Activated naive CD8-positive, alpha-beta T cell (primary cell): ENCODE measurements around the gene CLIC5.

Experiments
- H3K27ac Mint-ChIP-seq: one replicate; pipeline ENCODE4 v1.8.0; 2021; ENCODE audit warnings: mixed read lengths
- H3K27me3 Mint-ChIP-seq: one replicate; pipeline ENCODE4 v1.8.0; 2021; ENCODE audit warnings: mixed read lengths
- H3K36me3 Mint-ChIP-seq: one replicate; pipeline ENCODE4 v1.8.0; 2021; ENCODE audit warnings: mixed read lengths
- H3K4me1 Mint-ChIP-seq: one replicate; pipeline ENCODE4 v1.8.0; 2021; ENCODE audit warnings: low read depth, mixed read lengths
- H3K4me3 Mint-ChIP-seq: one replicate; pipeline ENCODE4 v1.8.0; 2021; ENCODE audit warnings: mild to moderate bottlenecking, mixed read lengths
- H3K9me3 Mint-ChIP-seq: one replicate; pipeline ENCODE4 v1.8.0; 2021; ENCODE audit warnings: low read depth, mixed read lengths

The CLIC5 gene

DNA sequence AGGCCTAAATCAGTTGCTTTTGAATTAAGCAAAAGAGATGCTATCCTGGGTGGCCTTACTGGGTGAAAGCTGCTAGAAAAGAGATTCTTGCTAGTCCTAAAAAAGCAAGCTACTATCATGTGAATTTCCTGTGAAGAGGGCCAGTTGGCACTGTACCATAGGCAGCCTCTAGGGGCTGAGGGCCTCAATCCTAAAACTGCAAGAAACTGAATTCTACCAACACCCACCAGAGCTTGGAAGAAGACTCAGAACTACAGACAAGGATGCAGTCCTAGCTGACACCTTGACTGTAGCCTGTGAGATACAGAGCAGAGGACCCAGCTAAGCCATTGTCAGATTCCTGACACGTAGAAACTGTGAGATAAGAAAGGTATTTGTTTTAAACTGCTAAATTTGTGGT is 24.5 kb downstream of the CLIC5 start:
- peaks cover 2% of the 10 kb centered on the region for H3K4me1 Mint-ChIP-seq
- H3K9me3 Mint-ChIP-seq: no peaks in the 10 kb centered on the region
- H3K27ac Mint-ChIP-seq: no peak overlapping the region
- peaks cover 4% of the 10 kb centered on the region for H3K36me3 Mint-ChIP-seq
- H3K27me3 Mint-ChIP-seq: no peaks in the 10 kb centered on the region
- no peak overlapping the region for H3K4me3 Mint-ChIP-seq

DNA sequence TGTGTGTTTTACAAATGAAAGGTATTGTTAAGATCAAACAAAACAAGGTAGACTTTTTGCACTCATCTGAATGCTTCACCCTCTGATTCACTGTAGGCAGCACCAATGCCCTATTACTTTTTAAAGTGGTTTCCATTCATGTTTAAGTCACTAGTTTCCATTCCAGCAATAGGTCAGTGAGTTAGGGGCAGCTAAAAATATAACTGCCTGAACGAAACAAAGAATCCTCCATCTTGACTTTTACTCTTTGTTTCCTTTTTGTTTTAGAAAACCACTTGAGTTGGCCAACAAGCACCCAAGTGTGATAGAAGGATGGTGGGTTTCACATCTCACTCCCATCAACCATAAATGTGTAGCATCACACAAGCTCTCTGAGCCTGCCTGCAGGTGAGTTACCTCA is 25.5 kb downstream of the CLIC5 start:
- Mint-ChIP-seq H3K9me3 (no peaks in the 10 kb centered on the region), H3K4me1 (peaks cover 2% of the 10 kb centered on the region), H3K36me3 (peaks cover 4% of the 10 kb centered on the region), H3K27me3 (no peaks in the 10 kb centered on the region), H3K27ac (no peak overlapping the region), H3K4me3 (no peak overlapping the region)

DNA sequence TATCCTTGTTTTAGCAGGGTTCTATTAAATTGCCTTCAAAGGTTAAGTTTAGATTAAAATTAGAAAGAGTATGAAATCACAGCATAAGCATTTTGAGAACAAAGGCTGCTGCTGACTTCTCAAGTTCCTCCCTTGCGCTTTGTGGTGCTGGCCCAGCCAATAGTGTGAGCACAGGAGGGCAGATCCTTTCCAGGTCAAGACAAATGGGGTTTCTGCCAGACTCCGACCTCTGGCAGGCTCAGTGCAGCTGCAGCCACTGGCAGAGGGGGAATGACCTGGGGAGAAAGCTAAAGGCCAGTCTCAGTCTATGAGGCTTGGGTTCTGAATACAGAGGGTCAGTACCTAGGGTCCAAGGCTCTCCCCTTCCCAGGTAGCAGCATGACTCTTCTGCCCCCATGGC is 27.0 kb downstream of the CLIC5 start:
- Mint-ChIP-seq H3K36me3 (peaks cover 2% of the 10 kb centered on the region), H3K27ac (no peak overlapping the region), H3K9me3 (no peaks in the 10 kb centered on the region), H3K4me3 (no peak overlapping the region), H3K27me3 (no peaks in the 10 kb centered on the region), H3K4me1 (peaks cover 2% of the 10 kb centered on the region)

DNA sequence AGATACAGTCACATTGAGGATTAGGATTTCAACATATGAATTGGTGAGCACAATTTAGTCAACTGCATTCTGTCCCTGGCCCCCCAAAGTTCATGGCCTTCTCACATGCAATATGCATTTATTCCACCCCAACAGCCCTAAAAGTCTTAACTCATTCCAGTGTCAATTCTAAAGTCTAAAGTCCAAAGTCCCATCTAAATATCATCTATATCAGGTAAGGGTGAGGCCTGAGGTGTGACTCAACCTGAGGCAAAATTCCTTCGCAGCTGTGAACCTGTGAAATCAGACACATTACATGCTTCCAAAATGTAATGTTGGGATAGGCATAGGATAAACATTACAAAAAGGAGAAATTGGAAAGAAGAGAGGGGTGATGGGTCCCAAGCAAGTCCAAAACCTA is 27.8 kb downstream of the CLIC5 start:
- H3K27ac Mint-ChIP-seq: no peak overlapping the region
- H3K4me1 Mint-ChIP-seq: peaks cover 2% of the 10 kb centered on the region
- H3K9me3 Mint-ChIP-seq: no peaks in the 10 kb centered on the region
- H3K36me3 Mint-ChIP-seq: peaks cover 2% of the 10 kb centered on the region
- no peaks in the 10 kb centered on the region for H3K27me3 Mint-ChIP-seq
- no peak overlapping the region for H3K4me3 Mint-ChIP-seq

DNA sequence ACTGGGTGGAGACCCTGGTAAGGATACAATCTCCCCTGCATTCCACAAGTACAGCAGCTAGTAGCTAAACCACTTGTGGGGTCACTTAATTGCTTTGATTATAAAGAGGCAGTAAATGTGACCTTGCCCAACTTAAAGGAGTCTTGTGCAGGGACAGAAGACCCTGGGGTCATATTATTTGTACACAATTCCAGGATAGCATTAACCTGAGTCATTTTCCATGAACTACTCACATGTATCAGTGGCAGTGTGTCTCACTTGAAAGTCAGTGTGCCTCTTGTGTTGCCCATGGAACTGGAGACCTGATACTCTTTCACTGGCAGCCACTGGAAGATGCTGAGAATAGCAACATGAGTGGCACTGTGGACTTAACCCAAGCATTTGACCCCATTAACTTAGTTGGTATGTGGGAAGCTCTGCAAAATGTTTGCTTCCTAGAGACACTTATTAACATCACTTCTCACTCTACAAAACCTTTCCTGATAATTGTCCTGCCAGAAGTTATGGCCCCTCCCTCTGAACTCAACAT is 28.9 kb downstream of the CLIC5 start:
- H3K9me3 Mint-ChIP-seq: no peaks in the 10 kb centered on the region
- H3K27ac Mint-ChIP-seq: no peak overlapping the region
- H3K4me1 Mint-ChIP-seq: peaks cover 2% of the 10 kb centered on the region
- H3K27me3 Mint-ChIP-seq: no peaks in the 10 kb centered on the region
- no peak overlapping the region for H3K4me3 Mint-ChIP-seq
- peaks cover 2% of the 10 kb centered on the region for H3K36me3 Mint-ChIP-seq

DNA sequence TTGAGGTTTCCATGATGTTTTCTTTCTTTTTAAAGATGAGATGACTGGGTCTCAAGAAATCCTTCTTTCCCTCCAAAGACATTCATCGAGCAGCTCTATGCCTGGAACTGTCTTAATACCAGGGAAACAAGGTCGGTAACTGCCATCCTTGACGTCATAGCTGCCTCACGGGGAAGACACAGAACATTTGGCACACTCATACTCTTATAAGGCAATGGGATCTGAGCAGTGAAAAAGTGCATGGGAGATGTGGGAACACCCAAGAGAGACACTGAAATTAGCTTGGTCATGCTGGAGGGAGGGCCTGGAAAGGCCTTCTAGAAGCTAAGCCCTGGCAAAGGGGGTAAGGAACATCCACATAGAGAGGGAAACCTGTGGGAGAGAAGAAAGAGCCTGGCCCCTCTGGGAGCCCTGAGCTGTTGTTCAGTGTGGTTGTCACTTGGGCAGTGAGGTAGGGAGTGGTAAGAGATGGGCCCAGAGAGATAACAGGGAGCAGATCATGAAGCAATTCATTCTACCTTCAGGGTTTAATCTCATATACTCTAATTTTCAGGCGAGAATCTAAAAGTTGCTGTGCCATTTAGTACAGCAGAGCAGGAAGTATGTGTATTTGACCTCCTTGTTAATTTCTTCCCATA is 30.8 kb downstream of the CLIC5 start:
- no peak overlapping the region for H3K4me3 Mint-ChIP-seq
- no peaks in the 10 kb centered on the region for H3K36me3 Mint-ChIP-seq

DNA sequence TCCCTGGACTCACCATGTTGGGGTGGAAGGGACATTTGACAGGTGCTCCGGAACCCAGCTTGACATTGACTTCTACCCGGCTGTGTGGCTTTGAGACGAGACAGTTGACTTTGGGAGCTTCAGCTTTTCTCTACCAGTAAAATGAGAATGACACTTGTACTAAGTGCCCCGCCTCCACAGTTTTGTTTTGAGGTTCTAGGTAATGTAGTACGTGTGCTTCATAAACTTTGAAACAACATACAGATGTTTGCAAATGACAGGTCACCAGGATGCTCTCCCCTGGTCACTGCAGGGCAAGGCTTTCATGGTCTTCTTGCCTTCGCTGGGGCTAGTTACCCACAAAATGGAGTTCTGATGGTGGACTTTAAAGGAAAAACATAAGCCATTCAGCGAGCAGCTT is 31.3 kb downstream of the CLIC5 start:
- no peaks in the 10 kb centered on the region for H3K9me3 Mint-ChIP-seq
- no peaks in the 10 kb centered on the region for H3K36me3 Mint-ChIP-seq
- no peaks in the 10 kb centered on the region for H3K4me1 Mint-ChIP-seq
- H3K4me3 Mint-ChIP-seq: no peak overlapping the region
- H3K27me3 Mint-ChIP-seq: no peaks in the 10 kb centered on the region
- no peak overlapping the region for H3K27ac Mint-ChIP-seq

More for the DNA sequence above, 30.8 kb downstream of the CLIC5 start:
- Mint-ChIP-seq H3K9me3 (no peaks in the 10 kb centered on the region), H3K4me1 (no peaks in the 10 kb centered on the region), H3K27me3 (no peaks in the 10 kb centered on the region), H3K27ac (no peak overlapping the region)

DNA sequence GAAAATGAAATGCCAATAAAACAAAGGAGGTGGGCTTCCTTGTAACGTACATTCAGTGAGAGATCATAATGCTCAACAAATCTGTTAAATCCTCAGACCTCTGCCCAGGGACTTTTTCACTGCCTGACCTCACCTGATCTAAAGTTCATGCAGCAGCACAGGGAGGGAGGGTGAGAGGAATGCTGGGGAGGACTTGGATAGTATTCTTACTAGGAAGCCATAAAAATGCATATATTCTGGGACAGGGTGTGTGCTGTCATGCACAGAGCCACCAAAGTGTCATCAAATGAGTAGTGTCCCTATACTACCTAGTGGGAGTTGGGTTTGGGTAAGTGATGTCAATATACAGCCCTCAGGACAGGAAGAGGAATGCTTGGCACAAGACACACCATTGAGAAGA is 32.6 kb downstream of the CLIC5 start:
- Mint-ChIP-seq H3K4me1 (no peaks in the 10 kb centered on the region), H3K27ac (no peak overlapping the region), H3K9me3 (no peaks in the 10 kb centered on the region), H3K4me3 (no peak overlapping the region), H3K36me3 (no peaks in the 10 kb centered on the region), H3K27me3 (no peaks in the 10 kb centered on the region)

DNA sequence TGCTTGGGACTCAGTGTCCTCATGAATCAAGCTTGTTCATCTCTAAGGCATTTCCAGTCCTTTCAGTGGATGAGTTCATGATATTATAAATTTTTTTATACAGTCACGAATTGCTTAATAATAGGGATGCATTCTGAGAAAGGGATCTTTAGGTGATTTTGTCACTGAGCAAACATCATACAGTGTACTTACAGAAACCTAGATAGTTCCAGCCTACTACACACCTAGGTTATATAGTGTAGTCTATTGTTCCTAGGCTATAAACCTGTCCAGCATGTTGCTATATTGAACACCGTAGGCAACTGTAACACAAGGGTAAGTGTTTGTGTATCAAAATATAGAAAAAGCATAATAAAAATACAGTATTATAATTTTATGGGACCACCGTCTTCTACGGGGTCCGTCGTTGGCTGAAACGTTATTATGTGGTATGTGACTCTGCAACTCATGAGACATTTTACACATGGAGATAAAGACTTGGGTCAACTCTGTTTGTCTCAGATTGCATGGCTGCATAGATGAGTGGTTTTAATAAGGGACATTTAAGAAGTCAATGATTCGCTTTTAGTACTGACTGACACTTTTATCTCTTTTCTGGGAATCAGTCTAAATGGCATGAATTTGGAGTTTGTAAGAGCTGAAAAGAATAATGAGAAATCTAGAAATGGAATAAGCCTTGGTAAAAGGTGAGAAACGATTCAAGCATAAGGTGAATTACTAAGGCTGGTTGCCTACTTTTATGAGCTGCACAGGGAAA is 33.2 kb downstream of the CLIC5 start:
- Mint-ChIP-seq H3K27ac (no peak overlapping the region), H3K36me3 (no peaks in the 10 kb centered on the region), H3K4me1 (no peaks in the 10 kb centered on the region)

DNA sequence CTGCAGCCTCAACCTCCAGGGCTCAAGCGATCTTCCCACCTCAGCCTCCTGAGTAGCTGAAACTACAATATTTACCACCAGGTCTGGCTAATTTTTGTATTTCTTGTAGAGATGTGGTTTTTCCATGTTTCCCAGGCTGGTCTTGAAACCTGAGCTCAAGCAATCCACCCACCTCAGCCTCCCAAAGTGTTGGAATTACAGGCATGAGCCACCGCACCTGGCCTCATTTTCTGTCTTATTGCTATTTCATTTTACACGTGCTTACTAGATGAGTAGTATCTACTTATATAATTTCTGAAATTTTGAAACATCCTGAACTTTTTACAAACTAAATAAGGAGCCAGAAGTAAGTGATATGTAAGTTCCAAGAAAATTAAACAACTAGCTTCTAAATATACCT is 34.6 kb downstream of the CLIC5 start:
- Mint-ChIP-seq H3K9me3 (no peaks in the 10 kb centered on the region), H3K27me3 (no peaks in the 10 kb centered on the region), H3K36me3 (no peaks in the 10 kb centered on the region), H3K4me1 (no peaks in the 10 kb centered on the region), H3K4me3 (no peak overlapping the region), H3K27ac (no peak overlapping the region)

More for the DNA sequence above, 33.2 kb downstream of the CLIC5 start:
- Mint-ChIP-seq H3K27me3 (no peaks in the 10 kb centered on the region), H3K4me3 (no peak overlapping the region), H3K9me3 (no peaks in the 10 kb centered on the region)

DNA sequence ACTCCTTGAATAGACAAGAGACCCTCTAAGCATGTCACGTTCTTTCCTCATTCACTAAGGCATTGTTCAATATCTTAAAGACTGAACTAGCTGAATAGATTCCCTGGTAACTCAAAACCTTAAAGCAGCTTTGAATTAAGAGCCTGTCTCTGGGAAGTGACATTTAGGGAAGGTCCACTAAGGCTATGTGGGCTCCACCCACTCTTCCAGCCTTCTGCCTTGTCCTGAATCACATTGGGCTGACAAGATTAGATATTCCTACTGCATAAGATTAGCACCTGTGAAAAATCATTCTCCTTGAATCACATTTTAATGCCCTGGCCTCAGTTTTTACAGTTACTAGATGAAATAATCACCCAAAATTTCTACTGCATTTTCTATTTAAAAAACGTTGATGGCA is 36.3 kb downstream of the CLIC5 start:
- Mint-ChIP-seq H3K36me3 (no peaks in the 10 kb centered on the region), H3K9me3 (no peaks in the 10 kb centered on the region), H3K4me3 (no peak overlapping the region), H3K27me3 (no peaks in the 10 kb centered on the region), H3K4me1 (no peaks in the 10 kb centered on the region), H3K27ac (no peak overlapping the region)

DNA sequence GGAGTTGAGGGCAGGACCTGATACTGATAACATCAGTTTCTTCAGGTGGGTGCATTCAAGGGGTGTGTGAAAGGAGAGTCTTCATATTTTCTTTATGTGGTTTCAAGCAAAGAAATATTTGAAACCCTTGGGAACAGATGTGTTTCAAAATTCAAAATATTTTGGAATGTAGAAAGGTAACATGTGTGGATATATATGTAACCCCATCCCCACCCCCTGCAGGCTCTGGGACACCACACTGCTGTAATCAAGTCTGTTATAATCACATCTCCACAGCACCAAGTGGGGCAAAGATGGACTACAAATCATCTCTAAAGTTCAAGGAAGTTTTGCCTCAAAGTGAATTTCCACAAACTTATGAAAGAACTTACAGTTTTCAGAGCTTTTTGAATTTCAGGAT is 41.1 kb downstream of the CLIC5 start:
- no peaks in the 10 kb centered on the region for H3K9me3 Mint-ChIP-seq
- peaks cover 13% of the 10 kb centered on the region for H3K4me1 Mint-ChIP-seq
- H3K27ac Mint-ChIP-seq: no peak overlapping the region
- no peaks in the 10 kb centered on the region for H3K36me3 Mint-ChIP-seq
- no peaks in the 10 kb centered on the region for H3K27me3 Mint-ChIP-seq
- H3K4me3 Mint-ChIP-seq: no peak overlapping the region

DNA sequence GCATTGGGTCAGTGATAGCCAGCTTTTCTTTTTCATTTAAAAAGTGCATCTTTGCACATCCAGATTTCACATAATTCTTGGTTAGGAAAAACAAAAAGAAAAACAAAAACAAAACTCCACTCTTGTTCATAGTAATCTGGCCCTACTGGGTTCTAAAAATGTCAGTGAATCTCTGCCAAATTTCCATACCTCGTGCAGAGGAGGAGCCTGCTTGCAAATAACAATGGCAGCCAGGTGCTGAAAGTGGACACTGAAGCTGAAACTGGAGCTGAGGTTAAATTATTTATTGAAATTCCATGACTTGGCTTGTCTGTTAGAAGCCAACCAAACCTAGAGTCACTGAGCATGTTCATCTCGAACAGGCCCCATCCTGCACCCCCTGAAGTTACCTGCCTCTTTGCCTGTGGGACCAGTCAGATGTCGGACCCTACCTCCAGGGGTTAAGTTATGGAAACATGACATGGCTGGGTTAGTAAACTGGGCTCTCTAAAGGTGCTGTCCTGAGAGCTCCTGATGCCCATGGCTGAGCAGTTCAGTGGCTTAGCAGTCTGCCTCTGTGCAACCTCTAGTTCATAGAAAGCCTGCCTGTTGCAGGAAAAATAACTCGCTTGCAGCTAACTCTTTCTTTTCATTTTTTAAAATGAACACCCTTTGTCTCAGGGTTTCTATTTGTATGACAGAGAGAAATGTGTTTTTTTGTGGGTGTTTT is 42.7 kb downstream of the CLIC5 start:
- H3K9me3 Mint-ChIP-seq: no peaks in the 10 kb centered on the region
- peaks cover 18% of the 10 kb centered on the region for H3K4me1 Mint-ChIP-seq
- H3K36me3 Mint-ChIP-seq: no peaks in the 10 kb centered on the region
- no peak overlapping the region for H3K4me3 Mint-ChIP-seq
- no peak overlapping the region for H3K27ac Mint-ChIP-seq
- no peaks in the 10 kb centered on the region for H3K27me3 Mint-ChIP-seq

DNA sequence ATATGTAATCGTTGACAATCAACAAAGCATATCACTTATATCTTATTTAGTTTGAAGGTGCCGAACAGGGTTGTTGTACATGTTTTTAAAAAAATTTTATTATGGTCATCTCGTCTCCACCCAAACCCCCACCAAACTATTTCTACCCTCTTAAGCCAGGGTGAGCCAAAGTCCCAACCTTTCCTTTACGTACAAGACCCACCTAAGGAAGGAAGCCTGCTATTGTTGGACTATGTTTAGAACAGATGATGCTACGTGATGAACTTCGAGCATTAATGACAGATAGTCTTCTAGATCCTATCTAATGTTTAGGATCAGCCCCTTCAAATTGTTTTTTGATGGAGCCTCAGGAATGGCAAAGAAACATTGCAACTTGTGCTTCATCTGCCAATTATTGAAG is 44.4 kb downstream of the CLIC5 start:
- Mint-ChIP-seq H3K4me1 (peaks cover 18% of the 10 kb centered on the region), H3K27ac (no peak overlapping the region), H3K27me3 (no peaks in the 10 kb centered on the region), H3K36me3 (peaks cover 3% of the 10 kb centered on the region), H3K4me3 (no peak overlapping the region), H3K9me3 (no peaks in the 10 kb centered on the region)

DNA sequence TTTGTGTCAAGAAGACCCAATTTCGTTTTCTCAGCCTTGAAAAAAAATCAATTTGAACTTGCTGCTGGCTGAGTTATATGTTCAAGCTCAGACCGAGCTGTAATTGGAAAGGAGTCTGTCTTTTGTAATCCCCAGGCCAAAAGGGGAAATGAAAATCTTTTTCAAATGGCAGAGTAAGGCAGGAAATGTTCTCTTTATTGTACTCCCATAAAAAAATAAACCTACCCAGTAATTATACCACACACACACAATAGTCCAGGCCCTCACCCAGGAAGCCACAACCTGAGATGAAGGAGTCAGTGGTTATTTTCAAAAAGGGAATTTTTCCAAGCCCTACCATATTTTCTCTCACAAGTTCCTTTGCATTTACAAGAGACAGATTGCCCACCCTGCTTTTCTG is 45.3 kb downstream of the CLIC5 start:
- Mint-ChIP-seq H3K9me3 (no peaks in the 10 kb centered on the region), H3K4me3 (no peak overlapping the region), H3K4me1 (peaks cover 18% of the 10 kb centered on the region), H3K36me3 (peaks cover 3% of the 10 kb centered on the region), H3K27me3 (no peaks in the 10 kb centered on the region), H3K27ac (no peak overlapping the region)
